Measurements from ENCODE around the gene RGS6. TPM values are rescaled to one million over a fixed set of nuclear protein-coding genes. Genes with fewer than 3 reads are reported as not detected.

RGS6 gene
- total and polyA plus RNA-seq, 2 of the 4 experiments (the other 2 are of a cell fraction): not detected

GRCh38 chr14:72512925-72513324 is 580.7 kb downstream of the RGS6 start:
- no peak overlapping the region for H2AK5ac ChIP-seq (ENCODE audit: low read depth, low read length)
- H3K23ac ChIP-seq (ENCODE audit: low read depth, low read length): no peak overlapping the region
- no peak overlapping the region for H2BK20ac ChIP-seq (ENCODE audit: low read depth, low read length)
- H3K79me1 ChIP-seq (ENCODE audit: low read depth in 1 of 2, low read length in 2 of 2): no peaks in the 10 kb centered on the region
- peaks cover 26% of the 10 kb centered on the region for H3K27me3 ChIP-seq (ENCODE audit: control insufficient read depth, insufficient read depth, low read length)
- no peak overlapping the region for H3K4me2 ChIP-seq (ENCODE audit: low read depth, low read length)
- TF ChIP-seq FOS (IDR thresholded peaks at IDR 0.05; ENCODE audit: low read depth, low read length) (no peak), CEBPB (IDR thresholded peaks at IDR 0.05; ENCODE audit: low read depth, low read length) (no peak; the same call in 1 of the 2 replicates), BHLHE40 (IDR thresholded peaks at IDR 0.05; ENCODE audit: low read depth, low read length) (no peak), CHD1 (IDR thresholded peaks at IDR 0.05; ENCODE audit: low read depth, low read length) (no peak), NFE2L2 (IDR thresholded peaks at IDR 0.05; ENCODE audit: low read depth, low read length) (no peak)
- H3K9me1 ChIP-seq (ENCODE audit: insufficient read depth, low read length): no peaks in the 10 kb centered on the region
- 91% methylated on average over 4 of the region's 5 CpGs; no CpG with 5 or more reads in 1 of the 2 experiments for WGBS, 2 experiments (ENCODE audit: extremely low coverage in 2 of 2, insufficient read length in 1 of 2)
- H2BK120ac ChIP-seq (ENCODE audit: low read depth, low read length): no peak overlapping the region
- ChIA-PET POLR2A (ENCODE audit: unreplicated experiment) (no interaction called here), CTCF (interaction anchor here (0.8 to 2.3 kb wide), 5 partner anchors 155 to 449 kb away, joined by 3 to 70 read pairs (median 6); partner anchors contain the start of gene DPF3)
- ATAC-seq (ENCODE audit: low read depth) (no peak), DNase-seq (no peak)
- H4K20me1 ChIP-seq (ENCODE audit: insufficient read depth, low read length): no peaks in the 10 kb centered on the region
- 0 out of 2 replicates have a peak, but pooled peaks cover under 1% of the 10 kb centered on the region for H3K9me3 ChIP-seq (ENCODE audit: control insufficient read depth, insufficient read depth, low read length)
- no peak overlapping the region for H3K14ac ChIP-seq (replicated peaks; ENCODE audit: low read depth, low read length)
- no peak overlapping the region for H3K56ac ChIP-seq (ENCODE audit: extremely low read depth, insufficient read depth, low read length)
- H2BK15ac ChIP-seq (ENCODE audit: low read depth, low read length): no peak overlapping the region
- no peak overlapping the region for H2BK5ac ChIP-seq (ENCODE audit: low read depth, low read length, poor library complexity, severe bottlenecking)
- no peak overlapping the region for H3K9ac ChIP-seq (ENCODE audit: low read depth, low read length)
- peaks cover 5% of the 10 kb centered on the region for H3K4me1 ChIP-seq (ENCODE audit: control insufficient read depth, insufficient read depth, low read length)
- H3K4ac ChIP-seq (ENCODE audit: low read depth, low read length): no peak overlapping the region
- H4K5ac ChIP-seq (ENCODE audit: low read depth, low read length): no peak overlapping the region
- BruUV-seq (replicated peaks): no TSS peak
- H3K18ac ChIP-seq (ENCODE audit: low read depth, low read length): no peak overlapping the region
- H3K36me3 ChIP-seq (ENCODE audit: control insufficient read depth, insufficient read depth, low read length): no peaks in the 10 kb centered on the region
- H4K91ac ChIP-seq (ENCODE audit: insufficient read depth, low read depth, low read length): no peak overlapping the region
- in situ Hi-C loops (cut with MboI; ENCODE audit: low sequenced_read_pairs) (loop anchor here (5.0 kb wide), 1 partner anchor 434 kb away; no protein-coding TSS in a partner anchor), intact Hi-C loops (cut with micrococcal nuclease) (loop anchor here (10.0 kb wide), 1 partner anchor 212 kb away; no protein-coding TSS in a partner anchor), dilution Hi-C loops (cut with HindIII; ENCODE audit: low sequenced_read_pairs, unreplicated experiment) (no loop called here)
- H3K27ac ChIP-seq (ENCODE audit: insufficient read depth, low read length): no peak overlapping the region
- H4K8ac ChIP-seq (ENCODE audit: low read depth in 2 of 2, low read length in 2 of 2): no peak overlapping the region
- no peak overlapping the region for H3K4me3 ChIP-seq (ENCODE audit: insufficient read depth, low read depth, low read length)
- no peak overlapping the region for H2AK9ac ChIP-seq (replicated peaks; ENCODE audit: low read depth, low read length, poor library complexity)
- no peak overlapping the region for H2AFZ ChIP-seq (replicated peaks; ENCODE audit: low read length, poor library complexity)
